OCI-LY3 (cell line): ENCODE measurements around the gene LAMA3.

ENCODE experiments used
- H2AFZ ChIP-seq: fragments of 200-600, 300-600 bp; shearing (Covaris generic); 2 replicates; pipeline ENCODE4 v1.6.0; 2014; ENCODE audit warnings: antibody characterized with exemption, low read depth, low read length
- H3K27ac ChIP-seq: fragments of 200-600, 300-600 bp; sonication (generic); 2 replicates; pipeline ENCODE4 v1.5.1; 2014; ENCODE audit warnings: mild to moderate bottlenecking, low read length, moderate library complexity, mixed read lengths
- H3K27me3 ChIP-seq: fragments of 200-600, 300-600 bp; sonication (generic); 2 replicates; pipeline ENCODE4 v1.6.1; 2014; ENCODE audit warnings: low read depth, low read length, mixed read lengths
- H3K36me3 ChIP-seq: fragments of 200-600, 300-600 bp; sonication (generic); replicated peaks from 2 replicates; pipeline ENCODE3; 2014; ENCODE audit warnings: low read depth, low read length, mixed read lengths
- H3K4me1 ChIP-seq: fragments of 300-600, 200-600 bp; sonication (generic); 2 replicates; pipeline ENCODE4 v1.6.1; 2014; ENCODE audit warnings: low read length, mixed read lengths
- H3K4me2 ChIP-seq: fragments of 200-600, 300-600 bp; sonication (generic); 2 replicates; pipeline ENCODE4 v1.6.1; 2014; ENCODE audit warnings: low read length, mixed read lengths
- H3K4me3 ChIP-seq: fragments of 300-600, 200-600 bp; sonication (generic); 2 replicates; pipeline ENCODE4 v1.5.1; 2014; ENCODE audit warnings: antibody characterized with exemption, mild to moderate bottlenecking, low read length, moderate library complexity
- H3K79me2 ChIP-seq: fragments of 300-600, 200-600 bp; shearing (Covaris generic); 2 replicates; pipeline ENCODE4 v1.6.1; 2014; ENCODE audit warnings: mild to moderate bottlenecking, low read length, mixed read lengths
- H3K9ac ChIP-seq: fragments of 300-600, 200-600 bp; shearing (Covaris generic); 2 replicates; pipeline ENCODE4 v1.6.0; 2014; ENCODE audit warnings: mild to moderate bottlenecking, low read length, moderate library complexity
- H3K9me3 ChIP-seq: fragments of 200-600, 300-600 bp; shearing (Covaris generic); 2 replicates; pipeline ENCODE4 v1.6.1; 2014; ENCODE audit warnings: low read length, mixed read lengths; ENCODE audit not compliant: insufficient read depth
- H4K20me1 ChIP-seq: fragments of 200-600, 300-600 bp; sonication (generic); 2 replicates; pipeline ENCODE4 v1.6.1; 2016; ENCODE audit warnings: low read length, mixed read lengths; ENCODE audit not compliant: insufficient read depth
- EZH2phosphoT487 ChIP-seq: fragments of 200-600 bp; shearing (Covaris generic); IDR thresholded peaks from 2 replicates; pipeline ENCODE4 v1.6.1; 2018; ENCODE audit warnings: antibody characterized with exemption, mixed run types, low read depth
- TF ChIP-seq, protein P1 (sequence below): fragments of 200-600, 300-600 bp; sonication (generic); IDR thresholded peaks from 2 replicates; pipeline ENCODE4 v1.5.1; 2014; ENCODE audit warnings: antibody characterized with exemption, low read length, low read depth

Gene LAMA3

DNA sequence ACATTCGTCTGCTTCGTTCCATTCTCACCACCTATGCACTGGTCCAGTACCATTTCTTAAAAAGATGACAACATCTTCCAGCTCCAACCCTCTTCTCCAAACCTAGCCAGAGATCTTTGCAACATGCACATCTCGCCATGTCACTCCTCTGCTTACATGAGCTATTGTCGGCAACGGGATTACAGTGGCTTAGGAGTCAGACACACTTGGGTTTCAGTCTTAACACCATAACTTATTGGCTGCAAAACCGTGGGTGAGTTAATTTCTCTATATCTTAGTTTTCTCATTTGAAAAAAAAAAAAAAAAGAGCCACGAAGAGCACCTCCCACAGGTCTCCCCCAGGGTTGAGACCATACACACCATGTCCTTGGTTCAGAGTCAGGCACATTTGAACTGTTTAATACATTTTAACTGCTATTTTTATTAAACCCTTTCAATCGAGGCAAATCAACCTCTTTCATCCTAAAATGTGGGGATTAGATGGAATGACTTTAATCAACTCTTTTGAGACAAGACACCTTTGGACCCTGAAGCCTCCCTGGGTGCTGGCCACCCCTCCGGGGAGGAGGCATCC, 27.4 kb upstream of the LAMA3 start:
- Histone ChIP-seq H3K27me3 (peaks cover 20% of the 10 kb centered on the region), H3K4me1 (no peaks in the 10 kb centered on the region), H3K36me3 (no peaks in the 10 kb centered on the region), H2AFZ (no peak overlapping the region), H3K4me2 (peak overlapping the region; percentile 59), H4K20me1 (no peaks in the 10 kb centered on the region), H3K4me3 (peak overlapping the region; percentile 84), H3K9me3 (no peaks in the 10 kb centered on the region), H3K79me2 (no peaks in the 10 kb centered on the region), H3K27ac (no peak overlapping the region), H3K9ac (no peak overlapping the region)
- TF ChIP-seq, protein P1, sequence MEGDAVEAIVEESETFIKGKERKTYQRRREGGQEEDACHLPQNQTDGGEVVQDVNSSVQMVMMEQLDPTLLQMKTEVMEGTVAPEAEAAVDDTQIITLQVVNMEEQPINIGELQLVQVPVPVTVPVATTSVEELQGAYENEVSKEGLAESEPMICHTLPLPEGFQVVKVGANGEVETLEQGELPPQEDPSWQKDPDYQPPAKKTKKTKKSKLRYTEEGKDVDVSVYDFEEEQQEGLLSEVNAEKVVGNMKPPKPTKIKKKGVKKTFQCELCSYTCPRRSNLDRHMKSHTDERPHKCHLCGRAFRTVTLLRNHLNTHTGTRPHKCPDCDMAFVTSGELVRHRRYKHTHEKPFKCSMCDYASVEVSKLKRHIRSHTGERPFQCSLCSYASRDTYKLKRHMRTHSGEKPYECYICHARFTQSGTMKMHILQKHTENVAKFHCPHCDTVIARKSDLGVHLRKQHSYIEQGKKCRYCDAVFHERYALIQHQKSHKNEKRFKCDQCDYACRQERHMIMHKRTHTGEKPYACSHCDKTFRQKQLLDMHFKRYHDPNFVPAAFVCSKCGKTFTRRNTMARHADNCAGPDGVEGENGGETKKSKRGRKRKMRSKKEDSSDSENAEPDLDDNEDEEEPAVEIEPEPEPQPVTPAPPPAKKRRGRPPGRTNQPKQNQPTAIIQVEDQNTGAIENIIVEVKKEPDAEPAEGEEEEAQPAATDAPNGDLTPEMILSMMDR, result no peak
- TF ChIP-seq EZH2phosphoT487, result no peak

DNA sequence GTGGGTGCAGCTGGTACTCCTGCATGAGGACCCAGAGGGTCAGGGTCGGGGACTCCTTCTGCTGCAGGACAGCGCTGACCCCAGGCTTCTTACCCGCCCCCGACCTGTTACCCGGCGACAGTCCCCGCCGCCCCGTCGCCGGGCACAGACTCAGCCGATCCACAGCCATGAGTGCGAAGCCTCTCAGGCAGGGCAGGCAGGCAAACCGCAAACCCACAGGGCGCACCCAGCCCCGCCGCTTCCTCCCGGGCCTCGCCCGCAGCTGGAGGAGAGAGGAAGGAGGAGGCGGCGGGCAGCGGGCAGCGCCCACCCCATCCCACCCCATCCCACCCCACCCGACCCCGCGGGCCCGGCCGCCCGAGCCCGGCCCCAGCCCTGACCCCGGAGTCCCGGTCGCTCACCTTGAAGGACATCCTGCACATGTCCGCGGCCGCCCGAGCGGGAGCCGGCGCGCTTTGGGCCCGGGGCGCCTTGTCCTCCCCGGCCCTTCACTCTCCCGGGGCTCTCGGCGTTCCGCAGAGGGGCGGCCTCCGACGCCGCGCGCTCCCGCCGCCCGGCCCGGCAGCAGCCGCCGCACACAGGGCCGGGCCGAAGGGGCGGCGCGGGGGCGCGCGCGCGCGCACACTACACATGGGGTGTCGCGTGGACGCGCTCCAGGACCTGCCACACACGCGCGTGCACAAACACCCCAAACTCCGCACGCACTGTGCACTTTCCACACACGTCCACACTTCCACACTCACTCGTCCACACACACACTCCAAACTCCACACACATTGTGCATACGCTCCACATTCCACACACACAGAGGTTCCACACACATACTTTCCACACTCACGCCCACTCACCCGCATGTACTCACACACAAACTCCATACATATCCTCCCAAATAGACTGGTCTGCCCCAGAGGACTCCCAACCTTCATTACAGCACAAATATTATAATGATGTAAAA, 26.7 kb upstream of the LAMA3 start, which contains the start of gene ANKRD29:
ANKRD29 (minus strand) TSS at position 603 of the 955 bp plus-strand sequence; CDS start at position 422, 181 bp downstream.
- H3K9ac ChIP-seq, result peak within 1 kb of the TSS; percentile 50; the same call in 1 of the 2 replicates
- H3K4me2 ChIP-seq, result peak within 1 kb of the TSS; percentile 88
- TF ChIP-seq, protein P1, result no peak
- no peak for TF ChIP-seq EZH2phosphoT487
- no peaks in the 10 kb centered on the region for H4K20me1 ChIP-seq
- H3K4me3 ChIP-seq, result peak within 1 kb of the TSS; percentile 84
- H3K9me3 ChIP-seq, result no peaks in the 10 kb centered on the region
- H3K27me3 ChIP-seq, result peaks cover 20% of the 10 kb centered on the region
- peaks cover 3% of the 10 kb centered on the region; the same call in 1 of the 2 replicates for H3K4me1 ChIP-seq
- 0 out of 2 replicates have a peak within 1 kb of the TSS, but pooled peaks have one; percentile 46 for H2AFZ ChIP-seq
- no peaks in the 10 kb centered on the region for H3K36me3 ChIP-seq
- H3K79me2 ChIP-seq, result no peaks in the 10 kb centered on the region
- no peak within 1 kb of the TSS for H3K27ac ChIP-seq

DNA sequence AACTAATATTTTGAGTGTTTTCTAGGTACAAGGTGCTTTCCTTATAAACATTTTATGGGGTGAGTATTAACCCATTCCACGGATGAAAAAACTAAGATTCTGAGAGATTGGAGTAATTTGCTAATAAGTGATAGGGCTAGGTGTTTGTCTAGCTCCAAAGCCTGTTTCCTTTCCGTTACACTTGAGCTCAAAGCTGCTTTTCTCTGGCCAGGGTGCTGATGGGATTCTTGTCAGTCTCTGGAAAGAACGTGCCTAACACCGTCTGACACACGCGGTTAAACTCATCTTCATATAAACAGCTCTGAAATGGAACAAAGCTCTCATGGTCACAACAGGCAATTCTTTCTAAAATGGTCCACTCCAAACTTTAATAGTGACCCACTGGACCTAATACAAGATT, 24.6 kb upstream of the LAMA3 start:
- no peaks in the 10 kb centered on the region for H3K9me3 ChIP-seq
- no peaks in the 10 kb centered on the region for H3K79me2 ChIP-seq
- H3K4me1 ChIP-seq, result peaks cover 3% of the 10 kb centered on the region; the same call in 1 of the 2 replicates
- no peak overlapping the region for H3K4me2 ChIP-seq
- no peak overlapping the region for H3K9ac ChIP-seq
- no peak overlapping the region for H3K27ac ChIP-seq
- no peaks in the 10 kb centered on the region for H3K36me3 ChIP-seq
- no peak overlapping the region for H2AFZ ChIP-seq
- no peak for TF ChIP-seq EZH2phosphoT487
- TF ChIP-seq, protein P1, result no peak
- H4K20me1 ChIP-seq, result no peaks in the 10 kb centered on the region
- peaks cover 28% of the 10 kb centered on the region for H3K27me3 ChIP-seq
- no peak overlapping the region for H3K4me3 ChIP-seq

DNA sequence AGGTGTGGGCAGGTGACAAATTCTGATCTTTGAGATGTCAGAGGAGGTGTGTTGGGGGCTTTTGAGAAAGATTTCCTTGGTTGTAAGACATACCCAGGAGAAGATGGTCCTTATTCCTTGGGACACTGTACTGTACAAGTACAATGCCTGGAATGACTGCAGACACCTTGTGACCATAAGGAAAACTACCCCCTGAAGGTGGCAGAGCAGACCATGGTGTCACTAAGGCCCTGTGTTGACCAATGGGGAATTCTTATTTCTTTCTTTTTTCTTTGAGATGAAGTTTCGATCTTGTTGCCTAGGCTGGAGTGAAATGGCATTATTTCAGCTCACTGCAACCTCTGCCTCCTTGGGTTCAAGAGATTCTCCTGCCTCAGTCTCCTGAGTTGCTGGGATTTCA, 22.1 kb upstream of the LAMA3 start:
- Histone ChIP-seq H2AFZ (no peak overlapping the region), H3K4me2 (no peak overlapping the region), H3K9ac (no peak overlapping the region), H4K20me1 (no peaks in the 10 kb centered on the region), H3K4me1 (peaks cover 3% of the 10 kb centered on the region; the same call in 1 of the 2 replicates), H3K27me3 (peaks cover 23% of the 10 kb centered on the region), H3K27ac (no peak overlapping the region), H3K79me2 (no peaks in the 10 kb centered on the region), H3K36me3 (no peaks in the 10 kb centered on the region), H3K9me3 (no peaks in the 10 kb centered on the region), H3K4me3 (no peak overlapping the region)
- TF ChIP-seq, protein P1, result peak; percentile 45
- no peak for TF ChIP-seq EZH2phosphoT487
